GM20000 (cell line): ENCODE measurements around the gene ANKS1B.

Experiments
- DNase-seq: peaks from one replicate; pipeline ENCODE4 v3.0.0; 2012; ENCODE audit warnings: low spot score
- CTCF ChIP-seq: IDR thresholded peaks from 2 replicates; pipeline ENCODE4 v1.5.1; 2012; ENCODE audit warnings: mild to moderate bottlenecking, control low read depth; ENCODE audit errors: extremely low read depth, missing control alignments

Gene ANKS1B

GRCh38 chr12:99271071-99271470 lies 713.7 kb downstream of the ANKS1B start:
- no peak for DNase-seq
- TF ChIP-seq CTCF: no peak

GRCh38 chr12:99267038-99267437 lies 717.7 kb downstream of the ANKS1B start:
- TF ChIP-seq CTCF: no peak
- DNase-seq: no peak

GRCh38 chr12:99265648-99266047 lies 719.1 kb downstream of the ANKS1B start:
- DNase-seq: no peak
- no peak for TF ChIP-seq CTCF

GRCh38 chr12:99261256-99261655 lies 723.5 kb downstream of the ANKS1B start:
- no peak for TF ChIP-seq CTCF

GRCh38 chr12:99260456-99260996 lies 724.2 kb downstream of the ANKS1B start:
- no peak for TF ChIP-seq CTCF
- no peak for DNase-seq

More at GRCh38 chr12:99261256-99261655, 723.5 kb downstream of the ANKS1B start:
- DNase-seq: no peak

- TF ChIP-seq CTCF: no peak
- DNase-seq: no peak
Observed at GRCh38 chr12:99259040-99259934, 725.4 kb downstream of the ANKS1B start.

GRCh38 chr12:99257672-99258071 lies 727.1 kb downstream of the ANKS1B start:
- no peak for DNase-seq
- no peak for TF ChIP-seq CTCF
